Suppressor macrophage treated with lipopolysaccharide for 1 hour (primary cell): ENCODE results near the gene CRYBG3.

Experiments
- DNase-seq, 3 donors: peaks; one replicate each; pipeline ENCODE4 v3.0.0-alpha.2; 2020 to 2022

Gene CRYBG3

DNA sequence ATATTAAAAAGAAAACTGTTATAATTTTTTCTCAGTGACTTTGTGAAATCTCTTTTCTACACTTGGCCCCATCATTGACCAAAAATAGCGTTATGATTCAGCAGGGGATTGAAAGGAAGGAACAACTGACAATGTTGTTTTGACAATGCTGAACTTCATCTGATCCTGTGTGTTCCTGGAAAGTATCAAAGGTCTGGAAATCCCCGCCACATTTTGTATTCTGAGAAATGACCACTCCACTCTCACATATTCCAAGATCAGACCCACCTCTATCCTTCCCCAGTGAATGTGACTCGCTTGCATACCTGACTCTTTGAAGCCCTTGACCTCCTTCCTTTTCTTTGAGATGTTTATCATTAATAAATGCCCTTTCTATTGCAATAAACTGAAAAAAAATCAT lies 160.1 kb downstream of the CRYBG3 start:
- peak; percentile 22 to 62 (median 34) for DNase-seq

DNA sequence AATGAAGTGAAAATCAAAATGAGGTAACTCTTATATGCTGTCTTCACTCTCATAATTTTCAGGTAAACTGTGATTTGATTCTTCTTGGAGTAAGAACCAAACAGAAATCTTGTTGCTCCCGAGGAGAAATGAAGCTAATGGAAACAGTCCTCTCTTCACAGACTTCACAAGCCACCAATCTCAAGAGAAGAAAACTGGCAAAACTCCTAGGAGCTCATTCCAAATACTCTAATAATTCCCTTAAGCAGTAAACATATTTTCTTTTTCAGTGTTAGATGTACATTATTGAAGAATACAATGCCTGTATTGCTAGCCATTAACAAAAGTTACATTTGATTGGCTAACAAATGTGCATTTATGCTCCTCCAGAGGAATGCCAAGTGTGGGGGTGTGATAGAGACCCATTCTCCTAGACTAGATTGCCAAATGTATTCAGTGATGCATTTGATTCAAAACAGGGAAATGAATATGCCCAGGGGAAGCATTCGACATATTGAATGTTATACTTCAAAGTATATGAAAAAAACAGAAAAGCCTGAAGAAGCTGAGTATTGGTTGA lies 162.2 kb downstream of the CRYBG3 start:
- DNase-seq = no peak

DNA sequence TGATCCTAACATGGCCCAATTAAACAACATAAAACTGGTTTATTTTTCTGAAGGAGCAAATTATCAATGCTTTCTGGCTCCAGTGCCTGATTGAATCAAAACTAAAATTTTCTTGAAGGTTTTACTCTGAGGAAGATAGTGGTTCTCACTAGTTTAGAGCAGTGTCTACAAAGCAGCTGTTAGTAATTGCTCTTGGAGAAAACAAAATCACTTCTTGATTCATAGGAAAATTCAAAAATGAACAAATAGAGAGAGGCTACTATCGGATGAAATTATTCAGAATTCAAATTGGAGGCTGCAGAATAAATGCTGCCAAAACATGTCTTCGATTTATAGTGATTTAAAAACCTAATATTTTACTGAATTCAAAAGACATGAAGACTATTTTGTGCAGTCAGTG lies 165.5 kb downstream of the CRYBG3 start:
- DNase-seq = no peak

DNA sequence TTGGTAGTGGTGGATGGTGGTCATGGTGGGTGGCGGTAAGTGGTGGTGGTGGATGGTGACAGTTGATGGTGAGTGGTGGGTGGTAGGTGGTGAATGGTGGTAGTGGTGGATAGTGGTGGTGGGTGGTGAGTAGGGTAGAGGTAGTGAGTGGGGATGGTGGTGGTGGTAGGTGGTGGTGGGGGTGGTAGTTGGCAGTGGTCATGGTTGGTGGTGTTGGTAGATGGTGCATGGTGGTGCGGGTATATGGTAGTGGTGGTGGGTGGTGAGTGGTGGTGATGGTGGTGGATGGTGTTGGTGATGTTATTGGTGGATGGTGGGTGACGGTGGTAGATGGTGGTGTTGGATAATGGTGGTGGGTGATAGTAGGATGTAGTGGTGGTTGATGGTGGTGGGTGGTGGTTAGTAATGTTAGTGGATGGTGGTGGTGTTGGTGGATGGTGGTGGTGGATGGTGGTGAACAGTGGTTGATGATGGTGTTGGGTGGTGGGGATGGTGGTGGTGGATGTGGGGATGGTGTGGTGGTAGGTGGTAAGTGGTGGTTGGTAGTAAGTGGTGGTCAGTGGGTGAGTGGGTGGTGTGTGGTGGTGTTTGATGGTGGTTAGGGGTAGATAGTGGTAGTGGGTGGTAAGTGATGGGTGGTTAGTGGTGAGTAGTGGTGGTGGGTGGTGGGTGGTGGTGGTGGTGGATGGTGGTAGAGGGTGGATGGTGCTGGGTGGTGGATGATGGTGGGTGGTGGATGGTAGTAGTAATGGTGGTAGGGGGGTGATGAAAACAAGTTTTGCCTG lies 167.2 kb downstream of the CRYBG3 start:
- DNase-seq = no peak

DNA sequence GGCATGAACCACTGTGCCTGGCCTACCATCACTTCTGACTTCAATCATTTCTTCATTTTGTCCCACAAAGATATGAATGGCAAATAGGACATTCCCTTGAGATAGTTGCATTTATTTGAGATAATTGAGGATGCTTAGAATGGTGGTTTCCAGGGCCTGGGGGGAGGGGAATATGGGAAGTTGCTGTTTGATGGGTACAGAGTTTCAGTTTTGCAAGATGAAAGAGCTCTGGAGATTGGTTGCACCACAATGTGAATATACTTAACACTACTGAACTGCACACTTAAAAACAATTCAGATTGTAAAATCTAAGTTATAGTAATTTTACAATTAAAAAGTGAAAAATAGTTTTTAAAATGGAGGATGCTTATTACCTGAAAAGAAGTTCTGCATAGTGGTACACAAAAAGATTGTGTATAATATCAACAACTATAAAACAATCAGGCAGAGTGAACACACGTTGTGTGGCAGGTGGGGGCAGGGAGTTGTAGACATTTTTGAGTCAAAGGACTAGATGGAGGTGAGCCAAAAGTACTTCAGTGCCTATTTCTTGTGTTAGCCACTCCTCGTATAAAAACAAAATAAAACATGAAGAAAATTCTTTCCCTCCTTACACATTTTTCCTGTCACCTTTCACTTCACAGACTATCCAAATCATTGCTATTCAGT lies 168.9 kb downstream of the CRYBG3 start:
- peak in 2 of 3 donors; percentile 27 to 42 for DNase-seq

DNA sequence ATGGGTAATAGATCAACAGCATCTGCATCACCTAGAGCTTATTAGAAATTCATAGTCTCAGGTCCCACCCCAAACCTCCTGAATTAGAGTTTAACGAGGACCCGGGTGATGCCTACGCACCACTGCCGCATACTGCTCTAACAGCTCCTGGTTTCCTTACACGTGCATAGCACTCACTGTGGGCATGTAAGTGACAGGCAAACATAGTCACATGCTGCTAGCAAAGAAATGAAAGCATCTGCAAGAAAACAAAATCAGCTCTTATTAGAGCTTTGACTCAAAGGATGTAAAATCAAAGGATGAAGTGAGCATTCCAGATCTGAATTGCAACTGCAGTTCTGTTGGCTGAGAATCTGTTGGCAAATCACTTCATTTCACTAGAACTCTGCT lies 169.5 kb downstream of the CRYBG3 start:
- no peak for DNase-seq

DNA sequence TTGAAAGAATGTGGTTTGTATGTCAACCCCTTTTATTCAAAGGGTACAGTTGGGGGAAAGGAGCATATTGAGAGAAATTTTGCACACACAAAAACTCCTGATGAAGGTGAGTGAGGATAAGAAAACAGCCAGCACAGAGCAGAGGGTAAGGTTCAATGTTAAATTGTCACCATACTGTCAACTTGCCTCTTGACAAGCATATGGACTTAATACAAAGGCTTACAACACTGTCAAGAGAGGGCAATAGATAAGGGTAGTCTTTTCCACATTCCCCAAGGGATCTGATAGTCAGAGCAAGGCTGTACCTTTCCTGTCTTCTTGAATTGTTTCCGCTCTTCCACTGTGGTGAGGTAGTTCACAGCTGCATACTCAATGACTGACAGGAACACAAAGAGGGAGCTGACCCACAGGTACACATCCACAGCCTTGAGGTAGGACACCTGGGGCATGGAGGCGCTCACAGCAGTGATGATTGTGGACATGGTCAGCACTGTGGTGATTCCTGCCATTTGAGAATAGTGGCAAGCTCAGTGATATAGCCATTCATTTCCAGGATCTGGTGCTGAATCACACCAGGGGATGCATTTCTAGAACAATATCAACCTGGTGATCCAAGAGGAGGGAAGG lies 170.8 kb downstream of the CRYBG3 start:
- no peak for DNase-seq

DNA sequence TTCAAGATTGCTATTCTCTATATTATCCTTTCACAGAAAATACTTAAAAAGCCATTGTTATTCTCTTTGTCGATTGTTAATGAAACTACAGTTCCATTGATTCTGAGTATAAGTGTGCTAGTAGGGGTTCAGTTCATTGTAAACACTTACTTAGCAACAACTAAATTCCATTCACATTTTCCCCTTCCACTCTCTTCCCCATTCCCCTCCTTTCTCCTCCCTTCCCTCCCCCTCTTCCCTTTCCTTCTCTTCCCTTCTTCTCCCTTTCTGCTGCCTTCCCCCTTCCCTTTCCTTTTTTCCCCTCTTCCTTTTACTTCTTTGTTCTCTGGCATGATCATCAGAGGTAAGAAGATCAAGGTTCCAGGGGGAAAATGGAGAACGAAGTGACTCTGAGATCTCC lies 171.7 kb downstream of the CRYBG3 start:
- no peak for DNase-seq

DNA sequence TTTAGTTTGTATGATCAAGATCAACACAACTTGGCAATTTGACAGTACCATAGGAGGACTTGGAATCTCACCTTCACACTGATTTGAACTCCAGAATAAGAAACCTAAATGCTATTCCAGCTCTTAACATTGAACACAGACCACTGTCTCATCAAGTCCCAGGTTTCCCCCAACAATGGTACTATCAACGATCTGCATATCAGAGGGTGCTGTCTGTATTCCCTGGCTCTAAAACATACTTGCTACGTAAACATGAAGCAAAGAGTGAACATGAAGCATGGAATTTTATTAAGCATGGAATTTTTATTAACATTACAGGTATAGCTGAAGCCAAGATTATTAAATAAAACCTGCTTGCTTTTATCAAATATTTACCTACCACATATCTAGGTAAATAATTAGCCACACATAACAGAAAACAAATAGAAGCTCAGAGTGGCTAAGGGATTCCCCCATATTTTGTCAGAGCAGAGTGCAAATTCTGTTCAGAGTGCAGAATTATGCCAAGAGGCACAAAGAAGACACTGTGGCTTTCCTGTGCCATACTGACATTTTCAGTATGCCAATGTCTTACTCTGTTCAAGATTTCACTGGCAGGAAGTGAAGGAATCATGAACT lies 172.6 kb downstream of the CRYBG3 start:
- no peak for DNase-seq
